GM19193 (cell line): ENCODE measurements around the gene C16orf95.

Experiments used
- POLR2A ChIP-seq: IDR thresholded peaks from 4 replicates; pipeline ENCODE4 v1.6.1; 2011; ENCODE audit not compliant: insufficient read depth, insufficient read length; ENCODE audit errors: extremely low read depth

C16orf95 gene

GRCh38 chr16:87316923-87317749, at the start of gene C16orf95:
Gene C16orf95, minus strand, starts transcription at chr16:87317392. Its CDS starts 150 bp downstream, at chr16:87317242.
- peak; percentile 91 for TF ChIP-seq POLR2A

DNA sequence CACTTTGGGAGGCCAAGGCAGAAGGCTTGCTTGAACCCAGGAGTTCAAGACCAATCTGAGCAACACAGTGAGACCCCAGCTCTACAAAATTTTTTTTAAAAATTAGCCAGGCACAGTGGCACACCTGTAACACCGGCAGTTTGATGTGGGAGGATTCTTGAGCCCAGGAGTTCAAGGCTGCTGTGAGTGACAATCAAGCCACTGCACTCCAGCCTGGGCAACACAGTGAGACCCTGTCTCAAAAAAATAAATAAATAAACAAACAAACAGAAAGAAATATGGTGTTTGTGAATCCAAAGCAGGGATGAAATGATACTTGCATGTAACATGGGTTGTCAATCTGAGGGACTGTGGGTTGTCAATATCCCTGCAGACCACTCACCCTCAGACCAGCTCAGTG, 49.7 kb upstream of the C16orf95 start:
- TF ChIP-seq POLR2A: no peak

- TF ChIP-seq POLR2A: no peak
Measured at GRCh38 chr16:87366288-87366687, 49.1 kb upstream of the C16orf95 start.

DNA sequence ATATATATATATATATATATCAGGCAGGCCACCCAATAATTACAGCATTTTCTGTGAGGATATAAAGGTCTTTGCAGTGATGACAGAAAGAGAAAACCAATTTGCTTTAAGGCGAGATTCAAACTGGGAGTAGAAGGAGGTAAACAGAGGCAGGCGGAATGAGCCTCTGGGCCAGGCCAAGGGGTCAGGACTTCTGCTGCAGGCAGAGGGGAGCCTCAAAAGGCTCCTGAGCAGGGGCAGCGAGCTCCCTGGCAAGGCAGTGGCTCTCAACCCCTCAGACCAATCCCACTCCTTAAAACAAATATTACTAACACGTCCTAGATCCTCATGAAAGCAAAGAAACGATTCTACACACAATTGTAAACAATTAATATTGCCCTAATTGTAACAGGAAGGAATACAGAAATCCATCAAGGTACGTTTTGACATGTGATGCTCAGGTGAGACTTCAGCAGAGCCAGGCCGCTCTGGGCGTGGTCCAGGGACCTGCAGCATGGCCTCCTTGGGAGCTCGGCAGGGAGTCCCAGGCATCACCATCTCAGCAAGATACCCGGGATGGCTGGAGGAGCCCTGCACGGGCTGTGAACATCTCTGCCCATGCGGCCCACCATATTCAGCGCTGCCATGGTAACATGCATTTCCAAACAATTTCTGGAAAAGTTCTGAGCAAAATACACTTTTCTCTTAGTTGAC, 48.0 kb upstream of the C16orf95 start:
- TF ChIP-seq POLR2A: no peak

DNA sequence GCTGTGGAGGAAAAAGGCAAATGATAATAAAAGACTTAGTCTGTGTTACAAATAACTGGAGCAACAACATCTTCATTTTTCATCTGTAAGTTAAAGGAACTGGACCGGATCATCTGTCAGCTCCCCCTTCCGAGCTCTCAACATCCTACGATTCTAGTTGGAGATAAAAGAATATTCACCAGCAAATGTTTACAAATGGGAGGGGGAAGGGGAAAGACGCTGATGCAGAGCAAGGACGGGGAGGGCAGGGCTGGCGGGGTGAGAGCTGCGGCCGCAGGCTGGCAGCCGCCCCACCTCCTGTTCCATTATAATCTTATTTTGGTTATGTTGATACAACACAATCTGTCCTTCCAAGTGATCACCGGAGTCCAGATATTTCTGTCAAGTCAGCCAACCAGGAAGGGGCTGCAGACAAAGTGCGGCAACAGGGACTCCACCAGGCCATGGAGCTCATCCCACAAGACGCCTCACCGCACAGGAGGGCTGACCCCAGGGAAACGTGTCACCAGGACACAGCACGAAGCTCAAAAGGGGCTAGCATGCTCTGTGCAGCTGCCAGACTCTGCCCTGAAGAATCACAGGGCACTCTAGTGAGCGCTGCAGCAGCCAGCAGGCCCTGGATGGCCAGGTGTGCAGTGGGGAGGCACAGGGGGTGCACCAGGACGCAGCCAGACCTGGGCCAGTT, 46.7 kb upstream of the C16orf95 start:
- no peak for TF ChIP-seq POLR2A

- no peak for TF ChIP-seq POLR2A
Measured at GRCh38 chr16:87361916-87362619, 44.9 kb upstream of the C16orf95 start.

DNA sequence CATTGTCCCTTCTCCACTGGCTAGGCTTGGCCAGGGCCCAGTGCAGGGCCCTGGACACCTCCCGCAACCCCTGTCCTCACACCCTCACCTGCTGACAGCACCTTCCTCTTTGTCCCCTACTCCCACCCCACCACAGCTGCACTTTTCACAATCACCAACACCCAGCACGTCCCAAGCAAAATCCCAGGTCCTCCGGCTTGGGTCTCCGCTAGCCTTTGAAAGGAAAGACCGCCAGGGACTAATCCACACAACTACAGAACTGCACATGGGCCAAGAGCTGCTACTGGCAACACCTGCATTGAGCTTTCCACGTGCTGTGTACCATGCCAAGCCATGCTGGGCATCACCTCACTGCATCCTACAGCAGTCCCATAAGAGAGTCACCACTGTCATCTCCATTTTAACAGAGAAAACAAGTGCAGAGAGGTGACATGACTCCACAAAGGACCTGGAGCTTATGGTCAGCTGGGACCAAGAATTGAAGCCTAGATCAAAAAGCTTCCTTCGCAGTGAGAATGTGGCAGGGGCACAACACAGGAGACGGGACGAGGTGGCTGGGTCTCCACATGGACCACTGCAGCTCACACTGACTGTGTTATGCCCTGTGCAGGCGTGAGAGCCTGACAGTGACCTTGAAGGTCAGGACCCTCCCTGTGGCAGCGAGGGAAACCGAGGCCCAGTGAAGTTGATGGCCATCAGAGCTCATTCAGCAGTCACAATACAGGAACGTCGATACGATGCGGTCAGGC, 43.8 kb upstream of the C16orf95 start:
- no peak for TF ChIP-seq POLR2A

GRCh38 chr16:87359121-87359520, 41.9 kb upstream of the C16orf95 start:
- TF ChIP-seq POLR2A: no peak

DNA sequence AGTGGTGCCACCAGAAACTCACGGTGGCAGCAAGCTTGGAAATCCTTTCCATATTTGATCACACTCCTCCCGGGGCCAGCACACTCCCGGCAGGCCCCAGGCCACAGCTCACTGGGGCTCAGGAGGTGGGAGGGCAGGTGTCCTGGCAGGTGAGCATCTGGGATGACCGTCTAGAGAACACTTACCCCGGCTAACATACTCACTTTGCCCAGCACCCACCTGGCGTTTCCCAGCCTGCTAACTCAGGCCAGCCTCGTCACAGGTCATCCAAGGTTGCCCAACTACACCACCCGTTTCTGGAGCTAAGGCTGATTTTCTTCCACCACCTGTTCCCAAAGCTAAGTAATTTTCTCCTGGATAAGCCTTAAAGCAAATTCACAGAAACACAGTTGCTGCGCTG, 41.5 kb upstream of the C16orf95 start:
- TF ChIP-seq POLR2A: no peak

GRCh38 chr16:87358250-87358649, 41.1 kb upstream of the C16orf95 start:
- no peak for TF ChIP-seq POLR2A

DNA sequence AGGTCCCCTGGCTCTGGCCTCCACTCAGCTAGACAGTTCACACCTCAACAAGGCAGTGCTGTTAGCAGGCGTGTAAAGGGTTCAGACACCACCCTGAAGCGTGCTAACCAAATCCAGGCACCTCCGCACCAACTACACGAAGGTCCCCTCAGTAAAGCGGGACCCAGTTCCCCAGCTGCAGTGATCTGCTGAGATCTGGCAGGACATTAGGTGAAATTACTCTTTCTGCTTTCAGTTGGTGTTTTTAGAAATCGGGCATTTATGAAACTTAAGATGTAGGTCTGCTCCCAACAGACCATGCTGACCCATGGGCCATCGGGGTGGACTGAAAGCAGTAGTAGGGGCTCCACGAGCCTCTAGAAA, 39.3 kb upstream of the C16orf95 start:
- TF ChIP-seq POLR2A: no peak

GRCh38 chr16:87353613-87354012, 36.4 kb upstream of the C16orf95 start:
- TF ChIP-seq POLR2A: no peak

DNA sequence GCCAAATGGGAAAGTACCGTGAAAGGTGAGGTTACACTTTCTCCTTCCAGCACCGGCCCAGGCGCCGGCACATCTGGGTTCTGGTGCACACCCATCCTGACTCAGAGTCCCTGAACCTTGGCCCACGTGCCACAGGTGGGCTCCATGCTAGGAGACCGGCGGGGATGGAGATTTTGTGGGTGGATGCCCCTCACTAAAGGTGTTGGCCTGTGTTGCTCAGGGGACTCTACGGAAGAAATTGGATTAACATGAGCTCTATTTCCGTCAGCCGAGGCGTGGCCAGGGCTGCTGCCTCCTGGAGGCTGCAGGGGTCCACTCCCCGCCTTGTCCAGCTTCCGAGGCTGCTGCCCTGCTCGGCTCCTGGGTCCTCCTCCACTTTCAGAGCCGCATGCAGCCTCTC, 35.6 kb upstream of the C16orf95 start:
- no peak for TF ChIP-seq POLR2A

GRCh38 chr16:87351320-87351698, 34.1 kb upstream of the C16orf95 start:
- TF ChIP-seq POLR2A: no peak

DNA sequence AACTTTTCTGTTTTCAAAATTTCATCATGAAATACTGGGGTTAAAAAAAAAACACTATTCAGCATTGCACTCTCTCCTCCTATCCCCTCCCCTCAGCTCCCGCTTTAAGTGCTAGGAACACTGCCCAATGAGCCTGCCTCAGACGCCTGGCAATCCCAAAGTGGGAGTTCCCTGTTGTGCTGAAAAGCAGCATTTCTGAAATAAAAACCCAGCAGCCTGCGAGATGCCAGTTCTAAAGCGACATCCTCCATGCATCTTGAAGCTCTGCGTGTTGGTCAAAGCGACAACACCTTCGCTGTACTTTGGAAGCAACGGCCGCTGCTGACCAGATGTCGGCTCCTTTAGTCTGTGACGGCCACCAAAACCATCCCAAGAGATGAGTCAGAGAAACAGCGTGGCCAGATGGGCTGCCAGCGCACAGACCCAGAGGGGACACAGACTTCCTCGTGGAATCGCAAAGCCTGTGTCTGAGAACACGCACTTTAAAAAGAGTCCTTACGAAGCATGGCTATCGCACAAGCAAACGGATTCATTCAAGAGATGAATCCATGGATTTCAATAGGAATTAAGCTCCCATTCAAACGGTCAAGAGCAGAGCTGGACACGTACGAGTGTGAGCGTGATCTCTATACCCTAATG, 33.6 kb upstream of the C16orf95 start:
- TF ChIP-seq POLR2A: no peak

GRCh38 chr16:87350031-87350430, 32.8 kb upstream of the C16orf95 start:
- no peak for TF ChIP-seq POLR2A
